Upper lobe of left lung (tissue), 6 donors: Measurements from ENCODE around the gene OPCML. TPM values are rescaled to one million over a fixed set of nuclear protein-coding genes. Genes with fewer than 3 reads are reported as not detected.
A peak's percentile ranks its signal among the peaks of the same experiment; 100 is the strongest.

Experiments used
- ATAC-seq, 2 donors: fragments of 200-7000 bp; cut with Tn5 transposase; one replicate each; pipeline ENCODE4 v1.9.1; 2022; ENCODE audit warnings: mild to moderate bottlenecking in 2 of 2, moderate library complexity in 2 of 2; ENCODE audit not compliant: low FRiP score in 2 of 2
- DNase-seq, 2 donors: peaks; one replicate each; pipeline ENCODE4 v3.0.0-alpha.2; 2019 to 2020
- H3K27ac ChIP-seq, 4 donors: fragments of 200-600 bp; sonication (generic); one replicate each; pipeline ENCODE4 v1.5.1; 2016 to 2019
- H3K27me3 ChIP-seq, 4 donors: fragments of 200-600 bp; sonication (generic); one replicate each; pipeline ENCODE4 v1.5.1; 2017 to 2019
- H3K36me3 ChIP-seq, 4 donors: fragments of 200-600 bp; sonication (generic); one replicate each; pipeline ENCODE4 v1.5.1; 2016 to 2019
- H3K4me1 ChIP-seq, 4 donors: fragments of 200-600 bp; sonication (generic); one replicate each; pipeline ENCODE4 v1.5.1; 2018 to 2019
- H3K4me3 ChIP-seq, 4 donors: fragments of 200-600 bp; sonication (generic); one replicate each; pipeline ENCODE4 v1.5.1; 2017 to 2019; ENCODE audit warnings: mild to moderate bottlenecking in 2 of 4, moderate library complexity in 1 of 4
- H3K9me3 ChIP-seq, 4 donors: fragments of 200-600 bp; sonication (generic); one replicate each; pipeline ENCODE4 v1.5.1; 2018 to 2019
- EP300 ChIP-seq, 4 donors: sonication (generic); formaldehyde crosslinking; IDR thresholded peaks; one replicate each; pipeline ENCODE4 v1.5.1; 2017; ENCODE audit warnings: antibody characterized with exemption in 4 of 4, control low read depth in 2 of 4
- POLR2A ChIP-seq, 4 donors: fragments of 450-650 bp; IDR thresholded peaks; one replicate each; pipeline ENCODE4 v1.5.1; 2016 to 2017; ENCODE audit warnings: antibody characterized with exemption in 4 of 4, mild to moderate bottlenecking in 2 of 4
- POLR2AphosphoS5 ChIP-seq, 2 donors: sonication (generic); formaldehyde crosslinking; IDR thresholded peaks; one replicate each; pipeline ENCODE4 v1.5.1; 2017; ENCODE audit warnings: antibody characterized with exemption in 2 of 2
- WGBS, 2 donors: methylation state at CpG; one replicate each; pipeline ENCODE4 v1.1.5; 2017 to 2018; 5-methylcytosine and 5-hydroxymethylcytosine counted together
- total RNA-seq, 6 donors: library from RNA; depleted of rRNA in 4 of 6; stranded (reverse); fragments of >200 nt in 4 of 6; gene quantifications; one replicate each; pipeline versions ENCODE4 v1.1.0 to v1.2.1, GENCODE V29; 2016 to 2021
- TF ChIP-seq, protein P1 (sequence below), 6 experiments: fragments of 450-650 bp in 4 of 6; fragments of 200-600 bp in 2 of 6; sonication (generic) in 2 of 6; IDR thresholded peaks; one replicate each; pipeline ENCODE4 v1.5.1; 2016 to 2019; ENCODE audit warnings: antibody characterized with exemption in 6 of 6
- donor health status: DM: no; HTN: no; CAD: no; lungs with moderate emphysema.
- donor health status: DM: no; HTN: yes; CAD: no; lungs with severe emphysema.

OPCML gene
- total RNA-seq, 6 donors from 2014 or later, result 0.10 TPM; not detected in 5

DNA sequence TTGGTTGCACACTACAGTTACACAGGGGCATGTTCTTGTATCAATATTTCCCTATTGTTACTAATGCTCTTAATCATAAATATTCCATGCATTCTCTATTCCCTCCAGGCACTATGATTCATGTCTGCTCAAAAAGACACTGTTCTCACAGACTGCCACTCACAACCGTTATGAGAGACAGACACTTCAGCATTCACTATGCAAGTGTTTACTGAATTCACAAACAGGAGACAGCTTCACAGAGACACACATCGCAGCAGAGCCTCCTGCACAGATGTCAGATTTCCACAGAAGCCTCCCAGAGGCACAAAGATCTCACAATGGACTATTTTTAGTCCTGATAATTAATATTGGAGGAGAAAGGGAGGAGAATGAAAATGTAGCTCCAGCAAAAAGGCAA, 930.4 kb downstream of the OPCML start:
- Histone ChIP-seq H3K9me3 (no peaks in the 10 kb centered on the region), H3K27ac (no peak overlapping the region), H3K4me1 (peaks cover 0 to 15% (median 0%) of the 10 kb centered on the region in 4 donors), H3K4me3 (no peak overlapping the region), H3K36me3 (no peaks in the 10 kb centered on the region), H3K27me3 (no peaks in the 10 kb centered on the region)
- TF ChIP-seq, protein P1, sequence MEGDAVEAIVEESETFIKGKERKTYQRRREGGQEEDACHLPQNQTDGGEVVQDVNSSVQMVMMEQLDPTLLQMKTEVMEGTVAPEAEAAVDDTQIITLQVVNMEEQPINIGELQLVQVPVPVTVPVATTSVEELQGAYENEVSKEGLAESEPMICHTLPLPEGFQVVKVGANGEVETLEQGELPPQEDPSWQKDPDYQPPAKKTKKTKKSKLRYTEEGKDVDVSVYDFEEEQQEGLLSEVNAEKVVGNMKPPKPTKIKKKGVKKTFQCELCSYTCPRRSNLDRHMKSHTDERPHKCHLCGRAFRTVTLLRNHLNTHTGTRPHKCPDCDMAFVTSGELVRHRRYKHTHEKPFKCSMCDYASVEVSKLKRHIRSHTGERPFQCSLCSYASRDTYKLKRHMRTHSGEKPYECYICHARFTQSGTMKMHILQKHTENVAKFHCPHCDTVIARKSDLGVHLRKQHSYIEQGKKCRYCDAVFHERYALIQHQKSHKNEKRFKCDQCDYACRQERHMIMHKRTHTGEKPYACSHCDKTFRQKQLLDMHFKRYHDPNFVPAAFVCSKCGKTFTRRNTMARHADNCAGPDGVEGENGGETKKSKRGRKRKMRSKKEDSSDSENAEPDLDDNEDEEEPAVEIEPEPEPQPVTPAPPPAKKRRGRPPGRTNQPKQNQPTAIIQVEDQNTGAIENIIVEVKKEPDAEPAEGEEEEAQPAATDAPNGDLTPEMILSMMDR (IDR thresholded peaks at IDR 0.05), result no peak
- TF ChIP-seq POLR2AphosphoS5 (IDR thresholded peaks at IDR 0.05), result no peak
- no peak for TF ChIP-seq EP300 (IDR thresholded peaks at IDR 0.05)
- TF ChIP-seq POLR2A (IDR thresholded peaks at IDR 0.05), result no peak
- 58 to 65% methylated on average over 2 of the region's 2 CpGs for WGBS, 2 donors
- no peak for DNase-seq
- ATAC-seq, result no peak

- TF ChIP-seq, protein P1 (IDR thresholded peaks at IDR 0.05), result no peak
- no peak for TF ChIP-seq POLR2AphosphoS5 (IDR thresholded peaks at IDR 0.05)
- TF ChIP-seq EP300 (IDR thresholded peaks at IDR 0.05), result no peak
- no peak for TF ChIP-seq POLR2A (IDR thresholded peaks at IDR 0.05)
- Histone ChIP-seq H3K27ac (no peak overlapping the region), H3K9me3 (no peaks in the 10 kb centered on the region), H3K4me1 (peaks cover 0 to 5% (median 0%) of the 10 kb centered on the region in 4 donors), H3K4me3 (no peak overlapping the region), H3K36me3 (no peaks in the 10 kb centered on the region), H3K27me3 (no peaks in the 10 kb centered on the region)
- WGBS, 2 donors, result 14 to 16% methylated on average over 1 of the region's 1 CpG
- no peak for DNase-seq
- no peak for ATAC-seq
Measured at GRCh38 chr11:132595711-132596134, 936.6 kb downstream of the OPCML start.

GRCh38 chr11:132595246-132595645, 937.1 kb downstream of the OPCML start:
- ATAC-seq (no peak), DNase-seq (no peak)
- 45 to 75% methylated on average over 1 of the region's 1 CpG for WGBS, 2 donors

DNA sequence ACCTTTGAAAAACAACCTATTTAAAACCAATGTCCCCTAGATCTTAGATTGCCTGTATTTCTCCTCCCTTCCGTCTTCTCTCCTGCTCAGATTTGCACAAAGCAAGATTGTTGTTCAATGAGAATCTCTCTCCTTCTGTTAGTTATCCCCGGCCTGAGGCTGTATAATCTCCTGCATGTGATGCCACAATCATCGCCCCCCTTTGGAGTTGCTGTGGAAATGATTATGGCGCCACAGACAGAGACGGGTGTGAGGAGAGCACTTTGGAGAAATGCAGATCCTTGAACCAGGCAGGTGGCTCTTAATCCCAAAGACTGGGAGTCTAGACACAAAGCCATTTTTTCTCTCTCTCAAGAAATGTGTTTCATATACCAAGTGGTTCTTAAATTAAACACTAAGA, 941.3 kb downstream of the OPCML start:
- no peak overlapping the region for H3K27ac ChIP-seq
- H3K4me3 ChIP-seq, result no peak overlapping the region
- ATAC-seq (no peak), DNase-seq (no peak)
- 80 to 84% methylated on average over 5 of the region's 5 CpGs for WGBS, 2 donors
- H3K36me3 ChIP-seq, result no peaks in the 10 kb centered on the region
- TF ChIP-seq POLR2A (IDR thresholded peaks at IDR 0.05), result no peak
- TF ChIP-seq POLR2AphosphoS5 (IDR thresholded peaks at IDR 0.05), result no peak
- TF ChIP-seq EP300 (IDR thresholded peaks at IDR 0.05), result no peak
- TF ChIP-seq, protein P1 (IDR thresholded peaks at IDR 0.05), result no peak
- peaks cover 0 to 3% (median 0%) of the 10 kb centered on the region in 4 donors for H3K4me1 ChIP-seq
- H3K27me3 ChIP-seq, result no peaks in the 10 kb centered on the region
- no peaks in the 10 kb centered on the region for H3K9me3 ChIP-seq

More at GRCh38 chr11:132595246-132595645, 937.1 kb downstream of the OPCML start:
- no peak for TF ChIP-seq POLR2A (IDR thresholded peaks at IDR 0.05)
- TF ChIP-seq, protein P1 (IDR thresholded peaks at IDR 0.05), result no peak
- no peak for TF ChIP-seq POLR2AphosphoS5 (IDR thresholded peaks at IDR 0.05)
- H3K4me1 ChIP-seq, result peaks cover 0 to 5% (median 0%) of the 10 kb centered on the region in 4 donors
- H3K27me3 ChIP-seq, result no peaks in the 10 kb centered on the region
- no peaks in the 10 kb centered on the region for H3K9me3 ChIP-seq
- H3K36me3 ChIP-seq, result no peaks in the 10 kb centered on the region
- no peak overlapping the region for H3K4me3 ChIP-seq
- H3K27ac ChIP-seq, result no peak overlapping the region

DNA sequence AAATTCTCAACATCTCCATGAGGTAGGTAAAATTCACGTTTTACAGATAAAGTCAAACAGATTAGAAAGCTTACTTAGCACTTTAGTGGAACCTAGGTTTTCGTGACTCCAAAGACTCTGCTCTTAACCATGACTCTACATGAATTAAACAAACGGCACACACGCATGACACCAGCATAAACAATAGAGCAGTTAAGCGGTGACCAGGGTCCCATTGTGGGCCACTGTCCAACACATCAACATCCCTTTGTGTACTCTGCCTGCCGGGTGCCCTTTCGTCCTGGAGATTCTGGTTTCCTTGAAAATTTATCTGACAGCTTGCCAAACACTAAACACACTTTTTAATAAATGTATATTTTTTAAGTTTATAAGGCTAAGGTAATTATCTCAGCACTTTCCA, 941.7 kb downstream of the OPCML start:
- TF ChIP-seq, protein P1 (IDR thresholded peaks at IDR 0.05), result no peak
- TF ChIP-seq POLR2A (IDR thresholded peaks at IDR 0.05) (no peak), POLR2AphosphoS5 (IDR thresholded peaks at IDR 0.05) (no peak), EP300 (IDR thresholded peaks at IDR 0.05) (no peak)
- Histone ChIP-seq H3K9me3 (no peaks in the 10 kb centered on the region), H3K4me3 (no peak overlapping the region), H3K27me3 (no peaks in the 10 kb centered on the region), H3K4me1 (no peaks in the 10 kb centered on the region), H3K27ac (peak overlapping the region in 1 of 4 donors; percentile 8), H3K36me3 (no peaks in the 10 kb centered on the region)
- WGBS, 2 donors, result 45 to 52% methylated on average over 7 of the region's 7 CpGs
- no peak for ATAC-seq
- no peak for DNase-seq
